GM13976 (cell line): ENCODE results near the gene SLC8A1.

Experiments used
- DNase-seq: peaks from one replicate; pipeline ENCODE4 v3.0.0; 2012; ENCODE audit warnings: low spot score
- in situ Hi-C: fragments of 300-500 bp; cut with MboI; formaldehyde crosslinking; loops from one replicate; pipeline ENCODE4 v1.12.0; 2022; ENCODE audit warnings: low sequenced_read_pairs, mixed read lengths, inconsistent platforms; ENCODE audit not compliant: unreplicated experiment
- TF ChIP-seq, protein P1 (sequence below): IDR thresholded peaks from 2 replicates; pipeline ENCODE4 v1.5.1; 2012; ENCODE audit warnings: borderline replicate concordance, mild to moderate bottlenecking; ENCODE audit not compliant: insufficient read depth; ENCODE audit errors: extremely low read depth, missing control alignments, control extremely low read depth

SLC8A1 gene

DNA sequence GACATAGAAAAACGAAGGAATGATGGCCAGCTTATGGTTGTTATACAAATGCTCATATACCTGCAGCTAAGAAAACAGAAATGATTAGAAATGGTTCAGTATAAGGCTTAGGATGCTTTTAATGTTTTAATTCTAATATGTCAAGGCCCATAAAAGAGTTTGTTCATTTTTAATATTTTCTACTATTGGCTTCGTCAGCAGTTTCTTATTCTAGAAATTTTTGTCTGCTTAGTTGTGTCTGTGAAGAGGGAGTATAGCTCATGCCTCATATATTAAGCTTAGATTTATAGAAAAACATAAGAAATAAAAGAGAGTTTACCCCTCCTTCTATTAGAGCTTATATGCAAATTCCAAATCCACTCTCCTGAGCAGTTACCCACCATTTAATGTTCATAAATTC, 292.6 kb downstream of the SLC8A1 start:
- TF ChIP-seq, protein P1, sequence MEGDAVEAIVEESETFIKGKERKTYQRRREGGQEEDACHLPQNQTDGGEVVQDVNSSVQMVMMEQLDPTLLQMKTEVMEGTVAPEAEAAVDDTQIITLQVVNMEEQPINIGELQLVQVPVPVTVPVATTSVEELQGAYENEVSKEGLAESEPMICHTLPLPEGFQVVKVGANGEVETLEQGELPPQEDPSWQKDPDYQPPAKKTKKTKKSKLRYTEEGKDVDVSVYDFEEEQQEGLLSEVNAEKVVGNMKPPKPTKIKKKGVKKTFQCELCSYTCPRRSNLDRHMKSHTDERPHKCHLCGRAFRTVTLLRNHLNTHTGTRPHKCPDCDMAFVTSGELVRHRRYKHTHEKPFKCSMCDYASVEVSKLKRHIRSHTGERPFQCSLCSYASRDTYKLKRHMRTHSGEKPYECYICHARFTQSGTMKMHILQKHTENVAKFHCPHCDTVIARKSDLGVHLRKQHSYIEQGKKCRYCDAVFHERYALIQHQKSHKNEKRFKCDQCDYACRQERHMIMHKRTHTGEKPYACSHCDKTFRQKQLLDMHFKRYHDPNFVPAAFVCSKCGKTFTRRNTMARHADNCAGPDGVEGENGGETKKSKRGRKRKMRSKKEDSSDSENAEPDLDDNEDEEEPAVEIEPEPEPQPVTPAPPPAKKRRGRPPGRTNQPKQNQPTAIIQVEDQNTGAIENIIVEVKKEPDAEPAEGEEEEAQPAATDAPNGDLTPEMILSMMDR = no peak
- DNase-seq = no peak
- in situ Hi-C loops = no loop called here

DNA sequence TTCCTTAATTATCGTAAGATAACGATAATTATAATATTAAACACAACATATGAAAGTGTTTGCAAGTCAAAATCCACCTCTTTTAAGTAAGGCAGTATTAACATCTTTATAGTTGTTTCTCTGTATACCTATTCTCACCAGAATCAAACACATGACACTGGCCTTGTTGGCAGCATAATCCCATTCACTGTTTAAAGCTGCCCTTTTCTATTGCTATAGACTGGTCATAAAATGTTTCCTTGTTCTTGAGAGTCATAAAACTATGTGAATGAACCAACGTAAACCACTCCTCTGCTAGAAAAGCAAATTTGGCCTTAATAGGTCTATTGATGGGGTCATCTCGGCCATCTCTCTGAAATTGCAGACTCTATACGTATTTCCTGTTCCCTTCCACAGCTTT, 293.1 kb downstream of the SLC8A1 start:
- TF ChIP-seq, protein P1 = no peak
- DNase-seq = no peak
- in situ Hi-C loops = no loop called here

DNA sequence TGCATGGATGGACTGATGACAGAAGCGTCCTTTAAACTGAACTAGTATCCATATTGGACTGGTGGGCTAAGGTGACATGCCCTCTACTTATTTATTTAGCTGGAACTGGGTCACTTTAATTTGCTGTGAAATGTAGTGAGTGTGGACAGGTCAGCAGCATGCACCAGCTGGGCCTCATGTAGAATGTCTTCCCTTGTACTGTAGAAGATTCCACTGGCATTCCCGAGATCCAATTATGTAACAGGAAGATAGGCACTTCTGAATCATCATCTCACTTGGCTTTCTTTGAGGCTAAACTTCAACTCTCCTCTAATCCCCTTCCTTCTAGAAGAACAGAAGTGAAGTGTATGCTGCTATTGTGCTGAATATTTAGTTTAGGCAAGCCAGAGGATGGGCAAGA, 296.2 kb downstream of the SLC8A1 start:
- in situ Hi-C loops = no loop called here
- no peak for DNase-seq
- TF ChIP-seq, protein P1 = no peak

DNA sequence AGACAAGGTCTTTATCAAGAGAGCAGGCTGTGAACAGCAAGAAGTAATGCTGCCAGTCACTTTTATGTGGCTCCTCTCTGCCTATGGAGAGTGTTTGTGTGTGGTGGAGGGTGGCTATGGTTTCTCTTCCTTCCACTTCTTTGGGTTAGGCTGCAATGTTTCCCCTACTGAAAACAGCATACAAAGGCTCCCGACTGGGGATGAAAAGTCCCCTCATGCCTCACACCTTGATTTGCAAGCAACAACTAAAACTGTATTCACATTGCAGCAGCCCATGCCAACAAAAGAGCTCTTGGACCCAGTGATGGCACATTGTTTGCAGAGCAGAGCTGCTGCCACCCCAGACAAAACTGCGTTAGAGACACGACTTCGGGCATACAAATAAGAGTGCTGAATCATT, 301.6 kb downstream of the SLC8A1 start:
- no peak for DNase-seq
- in situ Hi-C loops = no loop called here
- TF ChIP-seq, protein P1 = no peak

DNA sequence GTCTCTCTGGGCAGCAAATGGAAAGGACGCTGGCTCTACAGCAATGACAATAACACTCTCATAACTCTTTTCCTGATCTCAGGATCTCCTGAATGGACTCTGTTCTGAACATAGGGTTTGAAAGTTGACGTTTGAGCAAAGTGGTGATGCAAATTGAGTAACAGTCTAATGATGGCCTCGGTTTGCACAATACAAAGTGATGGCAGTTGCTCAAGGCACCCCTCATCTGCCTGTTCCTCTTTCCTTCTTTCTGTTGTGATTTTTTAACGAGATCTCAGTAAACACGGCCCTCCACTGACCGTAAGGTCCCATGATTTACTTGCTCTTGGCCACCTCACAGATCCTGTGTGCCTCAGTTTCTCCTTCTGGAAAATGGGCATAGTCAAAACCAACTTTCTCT, 303.6 kb downstream of the SLC8A1 start:
- no peak for DNase-seq
- TF ChIP-seq, protein P1 = no peak
- in situ Hi-C loops = no loop called here

DNA sequence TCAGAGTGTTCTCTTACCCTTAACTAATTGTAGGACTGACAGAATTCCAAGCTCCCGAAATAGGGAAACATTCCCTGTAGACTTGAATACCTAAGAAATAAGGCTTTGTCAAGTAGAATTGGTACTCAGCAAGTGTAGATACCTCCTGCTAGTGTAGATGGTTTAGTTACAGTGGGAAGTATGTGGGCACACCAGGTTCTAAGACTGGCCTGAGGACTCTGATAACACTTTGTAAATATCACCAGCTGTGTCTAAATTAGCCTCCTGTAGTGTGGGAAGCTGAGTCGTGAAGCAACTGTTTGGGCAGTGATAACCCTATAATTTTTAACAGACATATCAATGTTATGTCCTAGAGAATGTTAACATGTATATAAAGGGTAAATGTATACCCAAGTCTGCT, 304.5 kb downstream of the SLC8A1 start:
- TF ChIP-seq, protein P1 = no peak
- in situ Hi-C loops = no loop called here

DNA sequence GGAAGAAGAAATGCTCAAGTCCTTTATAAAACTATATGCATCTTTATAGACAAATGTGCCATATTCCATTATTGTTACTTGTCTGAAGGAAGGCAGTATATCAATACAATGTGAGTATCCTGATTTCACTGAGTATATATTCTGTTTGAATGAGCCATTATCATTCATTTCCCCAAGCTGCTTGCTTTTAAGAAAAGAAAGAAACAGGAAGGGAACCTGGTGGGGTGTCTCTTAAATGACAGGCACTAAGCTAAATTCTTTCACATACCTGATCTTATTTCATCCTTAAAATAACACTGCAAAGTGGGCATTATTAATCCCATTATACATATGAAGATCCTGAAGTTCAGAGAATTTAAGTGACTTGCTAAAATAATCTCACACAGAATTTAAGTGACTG, 307.9 kb downstream of the SLC8A1 start:
- no peak for DNase-seq
- TF ChIP-seq, protein P1 = no peak
- in situ Hi-C loops = no loop called here

More for the DNA sequence above, 304.5 kb downstream of the SLC8A1 start:
- no peak for DNase-seq
